Fibroblast of lung (primary cell): ENCODE results near the gene TMEM163. TPM values are rescaled to one million over a fixed set of nuclear protein-coding genes. Genes with fewer than 3 reads are reported as not detected.

Source experiments
- DNase-seq, 2 donors: peaks; one replicate each; pipeline versions ENCODE4 v3.0.0 to v3.0.0-alpha.2; 2010; ENCODE audit warnings: low read depth in 2 of 2
- H2AFZ ChIP-seq: 2 replicates; pipeline ENCODE4 v1.5.1; 2012; ENCODE audit warnings: low read length, control low read depth, inconsistent platforms
- H3K27ac ChIP-seq: 2 replicates; pipeline ENCODE4 v1.5.1; 2011; ENCODE audit warnings: low read length, control low read depth; ENCODE audit not compliant: insufficient read depth
- H3K27me3 ChIP-seq: 2 replicates; pipeline ENCODE4 v1.5.1; 2011; ENCODE audit warnings: mild to moderate bottlenecking, low read length; ENCODE audit not compliant: control insufficient read depth, insufficient read depth
- H3K36me3 ChIP-seq: 2 replicates; pipeline ENCODE4 v1.5.1; 2011; ENCODE audit warnings: low read length; ENCODE audit not compliant: control insufficient read depth, insufficient read depth
- H3K4me1 ChIP-seq: 2 replicates; pipeline ENCODE4 v1.5.1; 2011; ENCODE audit warnings: low read length; ENCODE audit not compliant: control insufficient read depth, insufficient read depth; ENCODE audit errors: extremely low read depth
- H3K4me2 ChIP-seq: 2 replicates; pipeline ENCODE4 v1.5.1; 2011; ENCODE audit warnings: low read length, control low read depth; ENCODE audit not compliant: insufficient read depth; ENCODE audit errors: extremely low read depth
- H3K4me3 ChIP-seq, 4 experiments: fragments of 200-600 bp in 1 of 4; sonication (generic) in 1 of 4; replicated peaks in 1 of 4; 2 replicates each; pipeline ENCODE4 v1.5.1; 2011 to 2016; ENCODE audit warnings: low read length in 4 of 4, low read depth in 3 of 4, mild to moderate bottlenecking in 3 of 4, control low read depth in 2 of 4, inconsistent platforms in 1 of 4, mixed read lengths in 1 of 4; ENCODE audit not compliant: insufficient read depth in 1 of 4; ENCODE audit errors: control extremely low read depth in 1 of 4
- H3K79me2 ChIP-seq: 2 replicates; pipeline ENCODE4 v1.5.1; 2012; ENCODE audit warnings: mild to moderate bottlenecking, low read length, inconsistent platforms; ENCODE audit not compliant: control insufficient read depth, insufficient read depth
- H3K9ac ChIP-seq: 2 replicates; pipeline ENCODE4 v1.5.1; 2011; ENCODE audit warnings: mild to moderate bottlenecking, low read length, control low read depth; ENCODE audit not compliant: insufficient read depth
- H3K9me3 ChIP-seq: 2 replicates; pipeline ENCODE4 v1.5.1; 2012; ENCODE audit warnings: low read depth, low read length; ENCODE audit not compliant: control insufficient read depth, insufficient read depth
- H4K20me1 ChIP-seq: 2 replicates; pipeline ENCODE4 v1.5.1; 2011; ENCODE audit warnings: low read length; ENCODE audit not compliant: control insufficient read depth, insufficient read depth; ENCODE audit errors: extremely low read depth
- CTCF ChIP-seq, 2 donors: IDR thresholded peaks in 1 of 2; conservative IDR thresholded peaks in 1 of 2; 1 replicate in 1 of 2; 2 replicates in 1 of 2; pipeline ENCODE4 v1.5.1; 2011 to 2012; ENCODE audit warnings: low read length in 2 of 2, control low read depth in 1 of 2, inconsistent platforms in 1 of 2, low read depth in 1 of 2, mild to moderate bottlenecking in 1 of 2
- EZH2 ChIP-seq: IDR thresholded peaks from 2 replicates; pipeline ENCODE4 v1.5.1; 2012; ENCODE audit warnings: low read length, control low read depth, mild to moderate bottlenecking; ENCODE audit errors: missing control alignments
- polyA plus RNA-seq, 2 donors: library from polyadenylated mRNA; depleted of rRNA in 1 of 2; stranded (reverse) in 1 of 2; unstranded in 1 of 2; fragments of >200 nt; gene quantifications; 2 replicates each; pipeline ENCODE4 v1.2.1, GENCODE V29; 2011 to 2012; ENCODE audit warnings: missing spikeins in 1 of 2
- total RNA-seq: library from RNA; depleted of rRNA; stranded (reverse); fragments of >200 nt; gene quantifications from 2 replicates; pipeline ENCODE4 v1.2.1, GENCODE V29; 2014

Gene TMEM163
- total and polyA plus RNA-seq, 2 donors (not counting 1 experiment from before 2014, with no cell fraction given) = under 0.01 to 0.03 TPM

GRCh38 chr2:134728163-134728562 is 9.4 kb upstream of the TMEM163 start:
- TF ChIP-seq CTCF (conservative IDR thresholded peaks at IDR 0.05 in 1 of 2, IDR thresholded peaks at IDR 0.05 in 1 of 2; ENCODE audit: low read depth in 1 of 2, low read length in 2 of 2) = no peak
- TF ChIP-seq EZH2 = no peak
- Histone ChIP-seq H3K79me2 (no peaks in the 10 kb centered on the region), H3K4me1 (no peaks in the 10 kb centered on the region), H3K4me3 (no peak overlapping the region), H3K27me3 (peaks cover 2% of the 10 kb centered on the region), H3K4me2 (no peak overlapping the region), H3K9me3 (no peaks in the 10 kb centered on the region), H3K27ac (no peak overlapping the region), H3K9ac (no peak overlapping the region), H4K20me1 (no peaks in the 10 kb centered on the region), H3K36me3 (no peaks in the 10 kb centered on the region), H2AFZ (no peak overlapping the region)
- no peak for DNase-seq

- no peak for TF ChIP-seq EZH2
- no peak for TF ChIP-seq CTCF (conservative IDR thresholded peaks at IDR 0.05 in 1 of 2, IDR thresholded peaks at IDR 0.05 in 1 of 2; ENCODE audit: low read depth in 1 of 2, low read length in 2 of 2)
- H3K27ac ChIP-seq = no peak overlapping the region
- no peaks in the 10 kb centered on the region for H3K36me3 ChIP-seq
- no peaks in the 10 kb centered on the region for H3K79me2 ChIP-seq
- H3K4me3 ChIP-seq = no peak overlapping the region
- H3K4me1 ChIP-seq = no peaks in the 10 kb centered on the region
- H2AFZ ChIP-seq = no peak overlapping the region
- H3K9me3 ChIP-seq = no peaks in the 10 kb centered on the region
- peak in 1 of 2 donors; percentile 78 for DNase-seq
- peaks cover 2% of the 10 kb centered on the region for H3K27me3 ChIP-seq
- no peak overlapping the region for H3K9ac ChIP-seq
- no peak overlapping the region for H3K4me2 ChIP-seq
- H4K20me1 ChIP-seq = no peaks in the 10 kb centered on the region
Observed at GRCh38 chr2:134727385-134727784, 8.6 kb upstream of the TMEM163 start.

GRCh38 chr2:134726645-134727044 is 7.8 kb upstream of the TMEM163 start:
- Histone ChIP-seq H2AFZ (no peak overlapping the region), H3K9me3 (no peaks in the 10 kb centered on the region), H3K27me3 (peaks cover 2% of the 10 kb centered on the region), H3K27ac (no peak overlapping the region), H3K4me1 (no peaks in the 10 kb centered on the region), H3K79me2 (no peaks in the 10 kb centered on the region), H4K20me1 (no peaks in the 10 kb centered on the region), H3K4me3 (no peak overlapping the region), H3K9ac (no peak overlapping the region), H3K36me3 (no peaks in the 10 kb centered on the region), H3K4me2 (no peak overlapping the region)
- no peak for DNase-seq
- TF ChIP-seq EZH2 (no peak), CTCF (conservative IDR thresholded peaks at IDR 0.05 in 1 of 2, IDR thresholded peaks at IDR 0.05 in 1 of 2; ENCODE audit: low read depth in 1 of 2, low read length in 2 of 2) (no peak)
